K562 treated with DMSO at 1 percent for 12 hours (cell line): Measurements from ENCODE around the gene LPA. TPM values are rescaled to one million over a fixed set of nuclear protein-coding genes. Genes with fewer than 3 reads are reported as not detected.

Experiments
- total RNA-seq: library from RNA; unstranded; fragments of 300-600 nt; gene quantifications from 2 replicates; pipeline ENCODE4 v1.2.3, GENCODE V29; 2022; ENCODE audit not compliant: insufficient read depth

The LPA gene
- total RNA-seq: not detected in 2 replicates

DNA sequence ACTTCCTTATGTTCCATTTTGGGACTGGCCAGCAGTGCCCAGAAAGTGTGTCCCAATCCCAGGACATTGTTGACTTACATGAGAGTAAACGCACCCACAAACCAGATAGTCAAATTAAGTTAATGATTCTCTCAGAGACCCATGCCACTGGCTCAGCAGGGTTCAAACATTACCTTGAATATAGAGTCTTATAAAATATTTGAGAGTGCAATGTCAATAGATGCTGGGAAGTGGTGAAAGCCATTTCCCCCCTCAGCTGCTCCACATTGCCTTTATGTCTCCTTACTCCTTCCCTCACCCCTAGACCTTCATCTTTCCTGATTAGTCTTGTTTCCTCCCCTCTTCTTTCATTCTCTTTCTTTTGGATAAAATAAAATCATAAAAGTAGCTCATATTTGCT is at the start of gene LPA:
Gene LPA (minus strand): TSS at position 78 of the 400 bp plus-strand sequence. CDS start 61 bp downstream, at position 17.

DNA sequence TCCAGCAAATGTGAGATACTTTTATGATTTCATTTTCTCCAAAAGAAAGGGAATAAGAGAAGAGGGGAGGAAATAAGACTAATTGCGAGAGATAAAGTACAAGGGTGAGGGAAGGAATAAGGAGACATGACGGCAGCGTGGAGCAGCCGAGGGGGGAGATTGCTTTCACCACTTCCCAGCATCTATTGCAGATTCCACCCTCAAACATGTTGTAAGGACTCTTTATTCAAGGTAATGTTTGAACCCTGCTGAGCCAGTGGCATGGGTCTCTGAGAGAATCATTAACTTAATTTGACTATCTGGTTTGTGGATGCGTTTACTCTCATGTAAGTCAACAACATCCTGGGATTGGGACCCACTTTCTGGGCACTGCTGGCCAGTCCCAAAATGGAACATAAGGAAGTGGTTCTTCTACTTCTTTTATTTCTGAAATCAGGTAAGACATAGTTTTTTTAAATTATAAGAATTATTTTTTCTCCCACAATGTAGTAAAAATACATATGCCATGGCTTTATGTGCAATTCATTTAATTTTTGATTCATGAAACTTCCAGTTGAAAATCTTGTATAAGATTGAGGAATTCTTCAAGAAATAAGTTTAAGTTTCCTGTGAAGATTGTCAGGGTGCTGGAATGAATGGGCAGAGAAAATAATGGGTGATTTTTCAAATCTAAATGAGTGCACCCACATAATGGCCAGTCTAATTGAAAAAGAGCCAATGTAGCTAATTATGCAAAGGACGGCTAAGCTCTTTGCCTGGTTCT is 38.0 kb upstream of the LPA start, which contains the start of gene PLG:
Gene PLG (plus strand): TSS at position 327 of the 763 bp plus-strand sequence. CDS start 61 bp downstream, at position 388.

Other genes with a start within 250 kb of the LPA start
- gene PLG, start 38.0 kb upstream of the LPA start, total RNA-seq: not detected in 2 replicates